PC-3 (cell line): ENCODE measurements around the gene CACNA1E. TPM values are rescaled to one million over a fixed set of nuclear protein-coding genes. Genes with fewer than 3 reads are reported as not detected.

ENCODE experiments used
- ATAC-seq: fragments of 200-7000 bp; cut with Tn5 transposase; 2 replicates; pipeline ENCODE4 v1.9.1; 2020; ENCODE audit warnings: mild to moderate bottlenecking, moderate library complexity
- BruUV-seq: library from RNA; stranded (reverse); fragments of 400-500 nt; replicated peaks from 2 replicates; lab custom pipeline; 2021; lab: Mats Ljungman, UMichigan
- CTCF ChIA-PET: fragments of 300-600 bp; sonication (Branson Sonifier 250); formaldehyde crosslinking; loops from one replicate; lab custom pipeline; 2022; ENCODE audit warnings: antibody characterized with exemption; lab: Charles Lee
- POLR2A ChIA-PET: fragments of 300-600 bp; sonication (Branson Sonifier 250); formaldehyde crosslinking; loops from one replicate; lab custom pipeline; 2022; ENCODE audit warnings: antibody characterized with exemption; ENCODE audit not compliant: unreplicated experiment; lab: Charles Lee
- DNase-seq: peaks from one replicate; pipeline ENCODE4 v3.0.0-alpha.2; 2015
- H2AFZ ChIP-seq: fragments of 300-600 bp; sonication (generic); 2 replicates; pipeline ENCODE4 v1.6.0; 2016; ENCODE audit warnings: antibody characterized with exemption, low read length
- H3F3A ChIP-seq: fragments of 300-600 bp; sonication (generic); one replicate; pipeline ENCODE4 v1.6.0; 2017; ENCODE audit warnings: antibody characterized with exemption, low read length, control low read depth, mild to moderate bottlenecking; ENCODE audit not compliant: unreplicated experiment
- H3K27ac ChIP-seq: fragments of 300-600 bp; sonication (generic); 2 replicates; pipeline ENCODE4 v1.5.1; 2016; ENCODE audit warnings: mild to moderate bottlenecking, low read length
- H3K27me3 ChIP-seq: fragments of 300-600 bp; sonication (generic); 2 replicates; pipeline ENCODE4 v1.6.1; 2016; ENCODE audit warnings: low read length, mixed read lengths
- H3K36me3 ChIP-seq: fragments of 300-600 bp; sonication (generic); 2 replicates; pipeline ENCODE4 v1.6.1; 2016; ENCODE audit warnings: low read depth, mixed run types, low read length, mixed read lengths
- H3K4me1 ChIP-seq: fragments of 300-600 bp; sonication (generic); 2 replicates; pipeline ENCODE4 v1.5.1; 2016; ENCODE audit warnings: low read length; ENCODE audit not compliant: insufficient read depth
- H3K4me2 ChIP-seq: fragments of 300-600 bp; sonication (generic); 2 replicates; pipeline ENCODE4 v1.6.0; 2016; ENCODE audit warnings: low read length
- H3K4me3 ChIP-seq: fragments of 300-600 bp; sonication (generic); 2 replicates; pipeline ENCODE4 v1.5.1; 2016; ENCODE audit warnings: mild to moderate bottlenecking, low read length, mixed read lengths
- H3K79me2 ChIP-seq: fragments of 300-600 bp; sonication (generic); 2 replicates; pipeline ENCODE4 v1.6.1; 2017; ENCODE audit warnings: low read length, mixed read lengths
- H3K9ac ChIP-seq: fragments of 300-600 bp; sonication (generic); 2 replicates; pipeline ENCODE4 v1.6.0; 2016; ENCODE audit warnings: mild to moderate bottlenecking, low read length
- H3K9me2 ChIP-seq: fragments of 300-600 bp; sonication (generic); replicated peaks from 2 replicates; pipeline ENCODE4 v1.6.1; 2016; ENCODE audit warnings: mixed run types, low read length, mixed read lengths
- H3K9me3 ChIP-seq: fragments of 300-600 bp; sonication (generic); 2 replicates; pipeline ENCODE4 v1.6.1; 2016; ENCODE audit warnings: low read length, mixed read lengths
- H4K20me1 ChIP-seq: fragments of 300-600 bp; sonication (generic); 2 replicates; pipeline ENCODE4 v1.6.1; 2016; ENCODE audit warnings: low read length, mixed read lengths
- CTCF ChIP-seq: fragments of 300-600 bp; sonication (generic); conservative IDR thresholded peaks from 2 replicates; pipeline ENCODE4 v1.5.1; 2017; ENCODE audit warnings: antibody characterized with exemption, low read depth, mild to moderate bottlenecking, low read length
- EZH2 ChIP-seq: fragments of 300-600 bp; sonication (generic); IDR thresholded peaks from one replicate; pipeline ENCODE4 v1.6.1; 2017; ENCODE audit warnings: antibody characterized with exemption, mild to moderate bottlenecking, low read length; ENCODE audit not compliant: unreplicated experiment
- EZH2phosphoT487 ChIP-seq: fragments of 300-600 bp; sonication (generic); IDR thresholded peaks from 2 replicates; pipeline ENCODE4 v1.6.1; 2018; ENCODE audit warnings: mild to moderate bottlenecking, antibody characterized with exemption, low read length, borderline replicate concordance
- intact Hi-C: fragments of 100-400 bp; cut with micrococcal nuclease; formaldehyde crosslinking; loops from 2 replicates; pipeline ENCODE4 v1.9.0; 2023
- total RNA-seq: library from RNA; depleted of rRNA; stranded (reverse); fragments of >200 nt; gene quantifications from 2 replicates; pipeline ENCODE4 v1.2.3, GENCODE V29; 2014

Gene CACNA1E
- total RNA-seq, 1 experiment from 2014 or later: not detected

GRCh38 chr1:181768211-181768929 is 285.1 kb downstream of the CACNA1E start:
- Histone ChIP-seq H3K4me3 (no peak overlapping the region), H3K9ac (no peak overlapping the region), H3F3A (no peaks in the 10 kb centered on the region), H4K20me1 (no peaks in the 10 kb centered on the region), H3K9me2 (no peaks in the 10 kb centered on the region), H3K4me1 (no peaks in the 10 kb centered on the region), H3K79me2 (no peaks in the 10 kb centered on the region), H3K27ac (no peak overlapping the region), H3K27me3 (no peaks in the 10 kb centered on the region), H3K36me3 (no peaks in the 10 kb centered on the region), H3K4me2 (no peak overlapping the region), H2AFZ (no peak overlapping the region), H3K9me3 (no peaks in the 10 kb centered on the region)
- no TSS peak for BruUV-seq
- DNase-seq (no peak), ATAC-seq (no peak)
- POLR2A ChIA-PET: no interaction called here
- TF ChIP-seq EZH2 (no peak), EZH2phosphoT487 (no peak), CTCF (no peak)
- intact Hi-C loops: no loop called here
- CTCF ChIA-PET: no interaction called here

- Histone ChIP-seq H3K36me3 (no peaks in the 10 kb centered on the region), H3K4me3 (no peak overlapping the region), H3F3A (no peaks in the 10 kb centered on the region), H3K4me2 (no peak overlapping the region), H3K9me2 (no peaks in the 10 kb centered on the region), H3K27ac (no peak overlapping the region), H3K9ac (no peak overlapping the region), H3K27me3 (no peaks in the 10 kb centered on the region), H4K20me1 (no peaks in the 10 kb centered on the region), H3K9me3 (no peaks in the 10 kb centered on the region), H2AFZ (no peak overlapping the region), H3K4me1 (no peaks in the 10 kb centered on the region), H3K79me2 (no peaks in the 10 kb centered on the region)
- ChIA-PET CTCF (no interaction called here), POLR2A (no interaction called here)
- BruUV-seq: no TSS peak
- intact Hi-C loops: no loop called here
- TF ChIP-seq EZH2 (no peak), CTCF (no peak), EZH2phosphoT487 (no peak)
- no peak for ATAC-seq
- DNase-seq: no peak
Measured at GRCh38 chr1:181768930-181769280, 285.6 kb downstream of the CACNA1E start.

- DNase-seq (no peak), ATAC-seq (no peak)
- no peaks in the 10 kb centered on the region for H3K9me3 ChIP-seq
- POLR2A ChIA-PET: interaction anchor here (0.7 kb wide), 1 partner anchor 53 kb away, joined by 3 read pairs; no protein-coding TSS in a partner anchor
- H3K4me1 ChIP-seq: no peaks in the 10 kb centered on the region
- BruUV-seq: no TSS peak
- no peak overlapping the region for H2AFZ ChIP-seq
- no peaks in the 10 kb centered on the region for H3K9me2 ChIP-seq
- no peaks in the 10 kb centered on the region for H4K20me1 ChIP-seq
- no peaks in the 10 kb centered on the region for H3K27me3 ChIP-seq
- no peak overlapping the region for H3K4me3 ChIP-seq
- intact Hi-C loops: no loop called here
- no peak overlapping the region for H3K4me2 ChIP-seq
- no peak overlapping the region for H3K9ac ChIP-seq
- TF ChIP-seq CTCF: no peak
- no peak for TF ChIP-seq EZH2phosphoT487
- no peak for TF ChIP-seq EZH2
- H3K79me2 ChIP-seq: no peaks in the 10 kb centered on the region
- CTCF ChIA-PET: no interaction called here
- H3K36me3 ChIP-seq: no peaks in the 10 kb centered on the region
- H3F3A ChIP-seq: no peaks in the 10 kb centered on the region
- H3K27ac ChIP-seq: no peak overlapping the region
Measured at GRCh38 chr1:181769846-181770245, 286.5 kb downstream of the CACNA1E start.
